Adipocyte (in vitro differentiated cells): Measurements from ENCODE around the gene ARHGAP8.
"Not testable (repeated sequence)": the region's sequence is repeated elsewhere in the genome, so short reads cannot be mapped to it uniquely, and the experiment has no call there.

Experiments
- DNase-seq: peaks from one replicate; pipeline ENCODE4 v3.0.0-alpha.2; 2015; ENCODE audit warnings: low read depth
- H3K27me3 ChIP-seq: replicated peaks from 2 replicates; pipeline ENCODE4 v1.7.0; 2013; ENCODE audit warnings: mild to moderate bottlenecking, low read length, moderate library complexity; ENCODE audit not compliant: control insufficient read depth, insufficient read depth
- H3K36me3 ChIP-seq: 2 replicates; pipeline ENCODE4 v1.7.0; 2013; ENCODE audit warnings: low read length, mild to moderate bottlenecking, moderate library complexity; ENCODE audit not compliant: control insufficient read depth, insufficient read depth, severe bottlenecking
- H3K4me1 ChIP-seq: 2 replicates; pipeline ENCODE4 v1.7.0; 2013; ENCODE audit warnings: mild to moderate bottlenecking, low read length, moderate library complexity; ENCODE audit not compliant: control insufficient read depth, insufficient read depth
- H3K4me3 ChIP-seq: 2 replicates; pipeline ENCODE4 v1.7.0; 2013; ENCODE audit warnings: mild to moderate bottlenecking, low read length, moderate library complexity
- H3K9ac ChIP-seq: 2 replicates; pipeline ENCODE4 v1.7.0; 2013; ENCODE audit warnings: mild to moderate bottlenecking, low read length, moderate library complexity
- H3K9me3 ChIP-seq: 2 replicates; pipeline ENCODE4 v1.7.0; 2013; ENCODE audit warnings: mild to moderate bottlenecking, low read length, moderate library complexity; ENCODE audit not compliant: control insufficient read depth

The ARHGAP8 gene

DNA sequence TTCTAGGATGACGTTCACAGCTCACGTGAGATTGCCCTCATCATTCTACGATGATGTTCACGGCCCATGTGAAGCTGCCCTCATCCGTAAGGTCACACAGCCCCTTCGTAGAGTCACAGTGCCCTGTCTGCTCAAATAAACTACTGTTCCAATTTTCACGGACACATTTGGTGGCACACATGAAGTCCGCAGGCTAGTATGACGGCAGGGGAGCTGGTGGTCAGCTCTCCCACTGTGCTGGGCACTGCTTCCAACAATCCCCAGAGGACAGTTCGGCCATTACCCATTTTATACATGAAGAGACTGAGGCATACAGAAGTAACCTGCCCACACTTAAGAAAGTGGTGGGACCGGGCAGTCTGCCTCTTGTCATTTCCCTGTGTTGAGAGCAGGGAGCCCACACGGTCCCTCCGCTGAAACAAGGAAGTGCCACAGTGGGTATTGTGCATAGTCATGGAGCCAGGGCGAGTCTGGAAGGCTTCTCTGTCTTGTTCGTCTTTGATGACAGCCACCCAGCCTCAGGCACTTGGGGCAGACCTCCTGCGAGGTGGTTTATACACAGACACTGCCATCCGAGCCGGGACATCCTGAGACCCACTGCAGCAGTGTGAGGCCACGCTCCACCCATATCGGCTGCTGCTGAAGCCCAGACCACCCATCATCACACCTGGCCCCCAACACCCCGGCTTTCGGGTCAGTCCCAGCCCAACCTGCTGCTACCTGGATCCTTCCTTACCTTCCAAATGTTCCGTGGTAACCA, 143.1 kb downstream of the ARHGAP8 start:
- no peaks in the 10 kb centered on the region for H3K4me1 ChIP-seq
- no peak overlapping the region for H3K4me3 ChIP-seq
- no peaks in the 10 kb centered on the region for H3K36me3 ChIP-seq
- H3K9ac ChIP-seq = no peak overlapping the region
- peaks cover 35% of the 10 kb centered on the region for H3K27me3 ChIP-seq
- DNase-seq = no peak
- peaks cover 11% of the 10 kb centered on the region for H3K9me3 ChIP-seq

GRCh38 chr22:44898236-44898635, 145.9 kb downstream of the ARHGAP8 start:
- Histone ChIP-seq H3K4me3 (no peak overlapping the region), H3K9ac (no peak overlapping the region), H3K27me3 (peaks cover 29% of the 10 kb centered on the region), H3K36me3 (no peaks in the 10 kb centered on the region), H3K4me1 (no peaks in the 10 kb centered on the region), H3K9me3 (peaks cover 38% of the 10 kb centered on the region)
- no peak for DNase-seq

- Histone ChIP-seq H3K36me3 (no peaks in the 10 kb centered on the region), H3K27me3 (peaks cover 16% of the 10 kb centered on the region), H3K9ac (no peak overlapping the region), H3K9me3 (peaks cover 39% of the 10 kb centered on the region), H3K4me3 (peak overlapping the region; percentile 22), H3K4me1 (no peaks in the 10 kb centered on the region)
- peak; percentile 6 for DNase-seq
These were observed 148.9 kb downstream of the ARHGAP8 start for GRCh38 chr22:44901301-44901700.

- H3K9ac ChIP-seq, DNase-seq, H3K4me1 ChIP-seq, H3K4me3 ChIP-seq, H3K36me3 ChIP-seq: not testable (repeated sequence)
- Histone ChIP-seq H3K9me3 (peaks cover 37% of the 10 kb centered on the region), H3K27me3 (peaks cover 22% of the 10 kb centered on the region)
These were observed 150.8 kb downstream of the ARHGAP8 start for GRCh38 chr22:44903164-44903563.

DNA sequence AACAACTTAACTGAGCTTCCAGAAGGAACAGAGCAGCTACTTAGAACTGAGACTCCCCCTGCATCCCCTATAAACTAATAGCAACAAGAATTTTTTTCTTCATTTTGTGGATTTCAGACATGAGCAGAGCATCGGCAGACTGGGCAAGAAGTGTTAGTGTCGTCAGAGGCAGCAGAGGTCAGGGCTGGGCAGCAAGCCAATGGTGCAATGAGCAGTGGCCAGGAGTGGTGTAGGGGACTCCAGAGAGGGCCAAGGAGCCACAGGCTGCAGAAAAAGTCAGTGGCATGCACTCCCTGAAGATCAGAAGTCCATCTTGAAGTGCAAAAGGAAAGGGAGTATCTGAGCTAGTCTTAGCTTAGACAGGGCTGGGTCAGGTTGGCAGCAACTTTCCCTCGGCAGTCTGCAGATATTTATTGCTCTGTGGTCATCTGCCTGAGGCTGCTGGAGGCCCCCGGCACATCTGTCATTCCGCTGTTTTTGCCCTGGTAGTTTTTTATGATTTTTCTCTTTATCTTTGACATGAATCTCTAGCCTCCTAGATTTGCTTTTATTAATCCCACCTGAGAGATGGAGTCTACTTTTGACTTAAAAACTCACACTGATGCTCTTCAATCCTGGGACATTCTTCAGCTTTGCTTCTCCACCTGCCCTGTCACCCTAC, 152.2 kb downstream of the ARHGAP8 start:
- H3K36me3 ChIP-seq, DNase-seq, H3K4me3 ChIP-seq, H3K9ac ChIP-seq, H3K4me1 ChIP-seq: not testable (repeated sequence)
- Histone ChIP-seq H3K27me3 (peaks cover 25% of the 10 kb centered on the region), H3K9me3 (peaks cover 36% of the 10 kb centered on the region)

- DNase-seq = no peak
- no peaks in the 10 kb centered on the region for H3K4me1 ChIP-seq
- H3K9ac ChIP-seq = no peak overlapping the region
- H3K36me3 ChIP-seq = no peaks in the 10 kb centered on the region
- peaks cover 33% of the 10 kb centered on the region for H3K27me3 ChIP-seq
- H3K9me3 ChIP-seq = peaks cover 27% of the 10 kb centered on the region
- H3K4me3 ChIP-seq = no peak overlapping the region
These were observed 154.0 kb downstream of the ARHGAP8 start for GRCh38 chr22:44906248-44906936.

- Histone ChIP-seq H3K4me3 (no peak overlapping the region), H3K27me3 (peaks cover 33% of the 10 kb centered on the region), H3K9me3 (peaks cover 26% of the 10 kb centered on the region), H3K9ac (no peak overlapping the region), H3K4me1 (no peaks in the 10 kb centered on the region), H3K36me3 (no peaks in the 10 kb centered on the region)
- no peak for DNase-seq
These were observed 154.7 kb downstream of the ARHGAP8 start for GRCh38 chr22:44906999-44907644.

GRCh38 chr22:44907765-44908737, 155.7 kb downstream of the ARHGAP8 start:
- no peaks in the 10 kb centered on the region for H3K36me3 ChIP-seq
- H3K9me3 ChIP-seq = peaks cover 20% of the 10 kb centered on the region
- no peak overlapping the region for H3K4me3 ChIP-seq
- no peak overlapping the region for H3K9ac ChIP-seq
- H3K27me3 ChIP-seq = peaks cover 32% of the 10 kb centered on the region
- H3K4me1 ChIP-seq = no peaks in the 10 kb centered on the region
- no peak for DNase-seq

- no peaks in the 10 kb centered on the region for H3K36me3 ChIP-seq
These were observed 156.9 kb downstream of the ARHGAP8 start for GRCh38 chr22:44909241-44909640.

More at GRCh38 chr22:44909241-44909640, 156.9 kb downstream of the ARHGAP8 start:
- H3K4me3 ChIP-seq = no peak overlapping the region
- H3K4me1 ChIP-seq = no peaks in the 10 kb centered on the region
- peaks cover 17% of the 10 kb centered on the region for H3K9me3 ChIP-seq
- no peak overlapping the region for H3K9ac ChIP-seq
- no peak for DNase-seq
- H3K27me3 ChIP-seq = peaks cover 36% of the 10 kb centered on the region
